GM12878 (cell line): ENCODE results near the gene SLC7A5. TPM values are rescaled to one million over a fixed set of nuclear protein-coding genes. Genes with fewer than 3 reads are reported as not detected.

Experiments used
- ATAC-seq: fragments of 200-7000 bp; cut with Tn5 transposase; 3 replicates; pipeline ENCODE4 v1.9.1; 2020; ENCODE audit warnings: mild to moderate bottlenecking, moderate library complexity
- BruUV-seq: library from RNA; stranded (reverse); fragments of 400-500 nt; replicated peaks from 2 replicates; lab custom pipeline; 2021; lab: Mats Ljungman, UMichigan
- CTCF ChIA-PET: fragments of 300-600 bp; sonication (Branson Sonifier 250); formaldehyde crosslinking; extraction: SDS; loops from one replicate; lab custom pipeline; 2021; ENCODE audit warnings: inconsistent platforms; lab: Yijun Ruan, JAX
- POLR2A ChIA-PET: fragments of 350-600 bp; formaldehyde crosslinking; extraction: SDS; loops from one replicate; lab custom pipeline; 2021; ENCODE audit warnings: inconsistent platforms; lab: Charles Lee
- RAD21 ChIA-PET: fragments of 300-600 bp; sonication (Branson Sonifier 250); formaldehyde crosslinking; loops from one replicate; lab custom pipeline; 2023; ENCODE audit warnings: antibody characterized with exemption; ENCODE audit not compliant: unreplicated experiment; lab: Charles Lee
- SMC1A ChIA-PET: fragments of 300-600 bp; sonication (Branson Sonifier 250); formaldehyde crosslinking; loops from one replicate; lab custom pipeline; 2023; ENCODE audit not compliant: unreplicated experiment, uncharacterized antibody; lab: Charles Lee
- DNase-seq: peaks from one replicate; pipeline ENCODE4 v3.0.0-alpha.2; 2011; ENCODE audit warnings: low read depth, low spot score
- FAIRE-seq: peaks from 3 replicates; lab custom pipeline; 2011; peaks lifted over from hg19 to GRCh38; lab: Jason Lieb, UNC
- H2AFZ ChIP-seq: 2 replicates; pipeline ENCODE4 v1.6.0; 2011; ENCODE audit warnings: low read depth, low read length, control low read depth; ENCODE audit not compliant: control insufficient read depth
- H3K27ac ChIP-seq: 2 replicates; pipeline ENCODE4 v1.5.1; 2011; ENCODE audit warnings: control low read depth; ENCODE audit not compliant: control insufficient read depth, insufficient read depth
- H3K27me3 ChIP-seq, 2 experiments: replicated peaks in 1 of 2; 2 replicates each; pipeline versions ENCODE4 v1.6.0 to v1.6.1; 2011; ENCODE audit warnings: low read length in 1 of 2; ENCODE audit not compliant: control insufficient read depth in 2 of 2, insufficient read depth in 2 of 2
- H3K36me3 ChIP-seq, 2 experiments: 2 replicates each; pipeline ENCODE4 v1.5.1; 2011; ENCODE audit warnings: low read length in 1 of 2; ENCODE audit not compliant: control insufficient read depth in 2 of 2, insufficient read depth in 2 of 2
- H3K4me1 ChIP-seq: 2 replicates; pipeline ENCODE4 v1.6.1; 2011; ENCODE audit warnings: mild to moderate bottlenecking, low read length, moderate library complexity, mixed read lengths; ENCODE audit not compliant: control insufficient read depth, insufficient read depth
- H3K4me2 ChIP-seq: 2 replicates; pipeline ENCODE4 v1.6.0; 2011; ENCODE audit warnings: control low read depth; ENCODE audit not compliant: control insufficient read depth, insufficient read depth
- H3K4me3 ChIP-seq: fragments of 200-600 bp; sonication (generic); 2 replicates; pipeline ENCODE4 v1.5.1; 2016
- H3K79me2 ChIP-seq: 2 replicates; pipeline ENCODE4 v1.6.0; 2011; ENCODE audit warnings: low read length; ENCODE audit not compliant: control insufficient read depth, insufficient read depth
- H3K9ac ChIP-seq: 2 replicates; pipeline ENCODE4 v1.8.0; 2011; ENCODE audit warnings: low read length, control low read depth, mixed read lengths; ENCODE audit not compliant: control insufficient read depth, insufficient read depth
- H3K9me3 ChIP-seq: replicated peaks from 3 replicates; pipeline ENCODE4 v1.5.1; 2011; ENCODE audit warnings: mild to moderate bottlenecking, low read length; ENCODE audit not compliant: control insufficient read depth, insufficient read depth
- H4K20me1 ChIP-seq: 2 replicates; pipeline ENCODE4 v1.6.0; 2011; ENCODE audit not compliant: control insufficient read depth, insufficient read depth
- BCLAF1 ChIP-seq: fragments of 450-650 bp; IDR thresholded peaks from 2 replicates; pipeline ENCODE4 v1.6.1; 2017; ENCODE audit warnings: antibody characterized with exemption, mild to moderate bottlenecking, moderate library complexity
- BHLHE40 ChIP-seq, 2 experiments: fragments of 450-650 bp in 1 of 2; IDR thresholded peaks; 2 replicates each; pipeline ENCODE4 v1.6.1; 2011 to 2017; ENCODE audit warnings: low read depth in 2 of 2, borderline replicate concordance in 1 of 2, improper control_type of control experiment in 1 of 2, low read length in 1 of 2, mild to moderate bottlenecking in 1 of 2
- CREB1 ChIP-seq: IDR thresholded peaks from 2 replicates; pipeline ENCODE4 v1.6.1; 2012; ENCODE audit warnings: low read depth, mild to moderate bottlenecking, inconsistent platforms
- DPF2 ChIP-seq: fragments of 450-650 bp; IDR thresholded peaks from 2 replicates; pipeline ENCODE4 v1.6.1; 2017; ENCODE audit warnings: mild to moderate bottlenecking
- IRF3 ChIP-seq: fragments of 450-650 bp; IDR thresholded peaks from 2 replicates; pipeline ENCODE4 v1.6.1; 2014; ENCODE audit warnings: mild to moderate bottlenecking
- JUNB ChIP-seq: IDR thresholded peaks from 2 replicates; pipeline ENCODE4 v1.6.1; 2016; ENCODE audit warnings: antibody characterized with exemption, mild to moderate bottlenecking
- MTA2 ChIP-seq: fragments of 450-650 bp; IDR thresholded peaks from 2 replicates; pipeline ENCODE4 v1.6.1; 2016; ENCODE audit warnings: low read depth, mild to moderate bottlenecking, moderate library complexity
- MTA3 ChIP-seq: IDR thresholded peaks from 2 replicates; pipeline ENCODE4 v1.6.1; 2012; ENCODE audit warnings: low read length, inconsistent platforms, borderline replicate concordance
- PBX3 ChIP-seq: IDR thresholded peaks from 2 replicates; pipeline ENCODE4 v1.6.1; 2011; ENCODE audit warnings: mild to moderate bottlenecking, low read depth, low read length, moderate library complexity; ENCODE audit not compliant: insufficient replicate concordance
- PML ChIP-seq: IDR thresholded peaks from 2 replicates; pipeline ENCODE4 v1.6.1; 2012; ENCODE audit warnings: low read length, inconsistent platforms
- SIX5 ChIP-seq: IDR thresholded peaks from 2 replicates; pipeline ENCODE4 v1.6.1; 2011; ENCODE audit warnings: mild to moderate bottlenecking, low read depth, low read length, moderate library complexity; ENCODE audit not compliant: severe bottlenecking
- SRF ChIP-seq, 2 experiments: IDR thresholded peaks; 2 replicates each; pipeline ENCODE4 v1.6.1; 2011; ENCODE audit warnings: low read depth in 2 of 2, low read length in 2 of 2, mild to moderate bottlenecking in 1 of 2, moderate library complexity in 1 of 2
- SUPT20H ChIP-seq: IDR thresholded peaks from 2 replicates; pipeline ENCODE4 v1.6.1; 2011; ENCODE audit warnings: low read depth, mild to moderate bottlenecking, low read length, moderate library complexity, borderline replicate concordance; ENCODE audit not compliant: control insufficient read depth
- ZNF217 ChIP-seq: fragments of 450-650 bp; IDR thresholded peaks from 2 replicates; pipeline ENCODE4 v1.6.1; 2017; ENCODE audit warnings: antibody characterized with exemption, mild to moderate bottlenecking
- ZNF384 ChIP-seq: IDR thresholded peaks from 2 replicates; pipeline ENCODE4 v1.6.1; 2012; ENCODE audit warnings: low read depth, mild to moderate bottlenecking, low read length, improper control_type of control experiment, borderline replicate concordance
- WGBS: methylation state at CpG from one replicate; pipeline ENCODE4 v1.1.6; 2016; ENCODE audit warnings: low lambda C conversion rate; ENCODE audit not compliant: insufficient replicate concordance, insufficient coverage; ENCODE audit errors: missing lambda C conversion rate; 5-methylcytosine and 5-hydroxymethylcytosine counted together
- in situ Hi-C: fragments of 300-500 bp; cut with MboI; formaldehyde crosslinking; loops from 9 replicates; pipeline ENCODE4 v1.14.3; 2018; ENCODE audit warnings: mixed read lengths
- intact Hi-C: fragments of 100-400 bp; cut with micrococcal nuclease; formaldehyde crosslinking; loops from one replicate; pipeline ENCODE4 v1.14.2; 2022; ENCODE audit not compliant: unreplicated experiment
- polyA plus RNA-seq, 11 experiments: library from polyadenylated mRNA; depleted of rRNA in 4 of 11; unstranded in 6 of 11; stranded (reverse) in 5 of 11; fragments of >200 nt; fragmentation: Nextera tagmentation in 4 of 11; fragmentation: Illumina TruSeq in 1 of 11; extraction: Ambion mirVana in 4 of 11; extraction: Trizol in 1 of 11; gene quantifications; 1 replicate in 1 of 11; 2 replicates in 10 of 11; pipeline versions ENCODE4 v1.2.1 to v1.2.3, GENCODE V29; 2011 to 2016; ENCODE audit warnings: inconsistent platforms in 2 of 11, missing spikeins in 2 of 11, low read depth in 1 of 11
- total RNA-seq, 4 experiments: library from RNA; depleted of rRNA in 3 of 4; stranded (reverse); fragments of >200 nt in 3 of 4; fragmentation: Illumina TruSeq in 1 of 4; extraction: Trizol in 1 of 4; gene quantifications; 2 replicates each; pipeline versions ENCODE4 v1.2.1 to v1.2.3, GENCODE V29; 2013 to 2021

SLC7A5 gene
- total and polyA plus RNA-seq, 10 of the 15 experiments (the other 5 are each of a cell fraction or from before 2014, with no cell fraction given): 2.3 to 101 (median 35.8) TPM

GRCh38 chr16:87816507-87817100, 52.7 kb downstream of the SLC7A5 start:
- H3K4me1 ChIP-seq: peaks cover 7% of the 10 kb centered on the region; the same call in 1 of the 2 replicates
- no peak overlapping the region for H3K27ac ChIP-seq
- SMC1A ChIA-PET: interaction anchor here (0.7 to 1.7 kb wide), 3 partner anchors 30 to 55 kb away, joined by 4 to 5 read pairs (median 4); no protein-coding TSS in a partner anchor
- peaks cover 11% of the 10 kb centered on the region; the same call in 2 of the 3 replicates for H3K9me3 ChIP-seq
- POLR2A ChIA-PET: interaction anchor here (0.6 kb wide), 1 partner anchor 42 kb away, joined by 4 read pairs; no protein-coding TSS in a partner anchor
- in situ Hi-C loops: no loop called here
- no peak overlapping the region for H3K4me3 ChIP-seq
- H4K20me1 ChIP-seq: no peaks in the 10 kb centered on the region
- intact Hi-C loops: no loop called here
- H3K4me2 ChIP-seq: no peak overlapping the region
- DNase-seq: no peak
- H3K36me3 ChIP-seq: no peaks in the 10 kb centered on the region
- no peaks in the 10 kb centered on the region; a peak in 1 of 4 replicates for H3K27me3 ChIP-seq
- RAD21 ChIA-PET: interaction anchor here (1.2 kb wide), 1 partner anchor 38 kb away, joined by 4 read pairs; no protein-coding TSS in a partner anchor
- H3K79me2 ChIP-seq: no peaks in the 10 kb centered on the region
- TF ChIP-seq BHLHE40 (IDR thresholded peaks at IDR 0.05; ENCODE audit: borderline replicate concordance in 1 of 2, low read depth in 2 of 2, low read length in 1 of 2) (no peak), SUPT20H (no peak), MTA2 (no peak), PBX3 (no peak), DPF2 (no peak), MTA3 (no peak), PML (no peak), JUNB (no peak), SRF (IDR thresholded peaks at IDR 0.05; ENCODE audit: low read depth in 2 of 2, low read length in 2 of 2) (no peak), BCLAF1 (no peak), CREB1 (no peak), IRF3 (no peak), SIX5 (no peak), ZNF217 (no peak), ZNF384 (no peak)
- no peak overlapping the region for H2AFZ ChIP-seq
- no peak for ATAC-seq
- no peak for FAIRE-seq
- 27% methylated on average over 11 of the region's 11 CpGs for WGBS
- BruUV-seq: no TSS peak
- no peak overlapping the region for H3K9ac ChIP-seq
- CTCF ChIA-PET: interaction anchor here (0.7 to 1.5 kb wide), 4 partner anchors 31 to 48 kb away, joined by 3 to 4 read pairs (median 3); no protein-coding TSS in a partner anchor
